NCI-H1417 treated with DMSO at 0.1 percent for 48 hours (cell line): ENCODE results near the gene GSG1L2.
"Not testable (repeated sequence)": the region's sequence is repeated elsewhere in the genome, so short reads cannot be mapped to it uniquely, and the experiment has no call there.

Source experiments
- DNase-seq: peaks from one replicate; lab custom pipeline; 2025; lab: John Stamatoyannopoulos, UW

GSG1L2 gene

DNA sequence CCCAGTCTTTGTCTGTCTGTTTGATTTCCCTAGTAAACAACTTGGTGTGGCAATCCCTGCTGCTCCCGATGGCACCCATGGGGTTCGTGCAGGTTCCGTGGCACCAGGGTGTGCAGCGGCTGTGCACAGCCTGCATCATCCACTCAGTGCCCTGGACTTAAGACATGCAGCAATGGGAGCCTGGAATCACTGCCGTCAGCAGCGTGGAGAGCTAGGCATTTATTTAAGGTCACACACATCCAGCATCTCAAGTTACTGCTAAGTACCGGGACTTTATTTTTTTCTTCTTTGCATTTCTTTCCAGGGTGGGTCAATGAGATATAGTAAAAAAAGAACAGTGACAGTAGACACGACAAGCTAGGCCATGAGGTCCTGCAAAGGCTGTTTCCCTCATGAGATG, 33.3 kb downstream of the GSG1L2 start:
- DNase-seq = no peak

DNA sequence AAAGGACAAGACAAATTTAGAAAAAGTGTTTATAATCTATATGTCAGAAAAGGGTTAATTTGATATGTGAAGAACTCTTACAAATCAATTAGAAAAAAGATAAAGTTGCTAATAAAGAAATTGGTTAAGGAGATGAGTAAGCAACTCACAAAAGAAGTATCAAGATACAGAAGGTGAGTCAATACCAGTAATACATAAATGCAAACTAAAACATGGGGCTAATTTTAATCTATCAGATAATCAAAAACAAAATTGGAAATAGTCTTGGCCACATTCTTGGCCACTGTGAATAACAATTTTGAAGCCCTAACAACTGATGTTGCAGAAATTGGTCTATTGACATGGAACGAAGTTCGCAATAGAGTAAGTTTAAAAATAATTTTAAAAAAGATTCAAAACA, 37.3 kb downstream of the GSG1L2 start:
- DNase-seq = no peak

DNA sequence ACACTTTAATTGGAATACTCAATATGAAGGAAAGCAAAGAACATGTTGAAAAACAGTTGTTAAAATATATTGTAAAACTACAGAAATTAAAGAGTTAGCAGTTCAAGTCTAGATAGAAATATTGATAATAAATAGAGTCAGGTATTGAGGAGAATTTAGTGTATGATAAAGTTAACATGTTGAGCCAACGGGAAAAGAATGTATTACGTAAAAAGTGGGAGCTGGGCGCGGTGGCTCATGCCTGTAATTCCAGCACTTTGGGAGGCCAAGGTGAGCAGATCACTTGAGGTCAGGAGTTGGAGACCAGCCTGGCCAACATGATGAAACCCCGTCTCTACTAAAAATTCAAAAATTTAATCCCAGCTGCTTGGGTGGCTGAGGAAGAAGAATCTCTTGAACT, 38.4 kb downstream of the GSG1L2 start:
- not testable (repeated sequence) for DNase-seq

DNA sequence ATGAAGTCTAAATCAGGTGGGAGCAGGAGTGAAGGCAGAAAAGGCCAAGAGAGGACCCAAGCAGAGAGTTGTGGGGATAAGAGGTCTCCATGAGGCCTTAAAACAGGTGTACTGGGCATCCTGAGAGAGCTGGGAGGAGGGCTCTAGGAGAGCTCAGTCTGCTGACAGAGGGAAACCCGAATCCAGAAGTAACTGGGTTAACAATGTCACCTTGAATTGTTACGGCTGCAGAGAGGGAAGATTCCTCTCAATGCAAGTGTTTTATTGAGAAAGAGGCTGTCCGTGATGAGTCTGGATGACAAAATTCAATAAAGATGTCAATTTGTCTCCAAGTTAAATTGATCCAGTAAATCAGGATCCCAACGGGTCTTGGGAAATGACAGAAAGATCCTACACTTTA, 38.8 kb downstream of the GSG1L2 start:
- no peak for DNase-seq

DNA sequence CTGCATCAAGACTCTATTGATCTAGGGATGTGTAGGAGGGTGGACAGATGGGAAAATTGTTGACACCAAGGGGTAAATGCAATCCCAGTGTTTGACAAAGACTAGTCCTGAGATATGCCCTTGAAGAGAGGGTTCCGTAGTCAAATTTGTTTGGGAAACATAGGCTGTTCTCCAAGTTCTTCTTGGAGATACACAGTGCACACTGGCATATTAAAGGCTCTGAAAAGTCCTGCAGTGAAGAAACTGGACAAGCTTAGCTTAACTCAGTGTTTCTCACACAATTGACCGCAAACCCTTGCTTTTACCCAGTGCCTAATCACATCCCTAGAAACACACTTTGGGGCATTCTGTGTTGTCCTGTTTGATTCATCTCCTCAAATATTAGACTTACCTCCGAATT, 41.3 kb downstream of the GSG1L2 start:
- DNase-seq = no peak

DNA sequence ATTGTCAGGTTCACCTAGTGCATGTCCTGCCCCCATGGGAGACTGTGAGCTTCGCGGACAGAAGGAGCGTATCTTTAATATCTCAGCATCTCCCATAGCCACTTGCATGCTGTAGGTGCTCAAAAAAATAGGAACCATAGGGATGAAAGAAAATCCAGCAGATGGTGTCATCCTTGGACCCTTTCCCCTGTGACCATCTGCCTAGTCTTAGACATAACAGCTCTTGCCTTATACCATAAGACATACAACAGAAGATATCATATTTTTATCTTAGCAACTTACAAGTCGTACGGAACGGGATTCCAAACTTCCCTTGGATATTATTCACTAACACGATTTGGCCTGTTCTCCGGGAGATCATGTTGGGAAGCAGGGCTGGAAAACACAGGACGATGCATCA, 45.0 kb downstream of the GSG1L2 start:
- no peak for DNase-seq

DNA sequence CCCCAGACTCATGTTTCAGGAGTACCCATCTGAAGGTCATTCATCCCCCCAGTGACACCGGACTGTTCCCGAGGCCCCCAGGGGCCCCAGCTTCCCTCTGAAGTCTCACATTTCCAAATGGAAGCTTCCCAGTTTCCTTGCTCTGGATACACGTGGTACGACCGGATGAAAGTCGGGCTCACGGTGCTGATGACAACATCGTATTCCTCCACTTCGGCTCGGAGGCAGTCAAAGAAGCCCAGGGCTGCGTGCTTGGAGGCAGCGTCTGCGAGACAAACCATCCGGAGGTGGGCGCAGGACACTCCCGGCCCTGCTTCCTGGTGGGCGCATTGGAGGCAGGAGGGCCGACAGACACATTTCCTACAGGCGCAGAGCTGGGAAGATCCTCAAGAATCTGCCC, 49.2 kb downstream of the GSG1L2 start:
- no peak for DNase-seq

DNA sequence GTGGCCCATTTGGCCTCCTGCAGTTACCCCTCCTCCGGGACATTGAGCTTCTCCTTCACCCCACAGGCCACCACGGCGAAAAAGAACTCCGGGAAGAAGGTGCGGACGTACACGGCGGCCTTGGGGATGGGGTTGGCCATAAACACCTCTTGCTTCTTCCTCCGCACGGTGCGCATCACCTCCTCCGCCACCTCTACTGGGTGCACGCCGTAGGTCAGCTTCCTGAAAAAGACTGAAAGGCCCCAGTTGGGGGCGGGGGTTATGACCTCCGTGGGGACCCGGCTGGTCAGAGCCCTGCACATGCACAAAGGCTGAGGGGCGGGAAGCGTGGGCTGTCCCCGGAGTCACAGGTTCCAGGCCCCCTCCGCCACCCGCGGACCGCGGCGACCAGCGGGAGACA, 50.4 kb downstream of the GSG1L2 start:
- no peak for DNase-seq

DNA sequence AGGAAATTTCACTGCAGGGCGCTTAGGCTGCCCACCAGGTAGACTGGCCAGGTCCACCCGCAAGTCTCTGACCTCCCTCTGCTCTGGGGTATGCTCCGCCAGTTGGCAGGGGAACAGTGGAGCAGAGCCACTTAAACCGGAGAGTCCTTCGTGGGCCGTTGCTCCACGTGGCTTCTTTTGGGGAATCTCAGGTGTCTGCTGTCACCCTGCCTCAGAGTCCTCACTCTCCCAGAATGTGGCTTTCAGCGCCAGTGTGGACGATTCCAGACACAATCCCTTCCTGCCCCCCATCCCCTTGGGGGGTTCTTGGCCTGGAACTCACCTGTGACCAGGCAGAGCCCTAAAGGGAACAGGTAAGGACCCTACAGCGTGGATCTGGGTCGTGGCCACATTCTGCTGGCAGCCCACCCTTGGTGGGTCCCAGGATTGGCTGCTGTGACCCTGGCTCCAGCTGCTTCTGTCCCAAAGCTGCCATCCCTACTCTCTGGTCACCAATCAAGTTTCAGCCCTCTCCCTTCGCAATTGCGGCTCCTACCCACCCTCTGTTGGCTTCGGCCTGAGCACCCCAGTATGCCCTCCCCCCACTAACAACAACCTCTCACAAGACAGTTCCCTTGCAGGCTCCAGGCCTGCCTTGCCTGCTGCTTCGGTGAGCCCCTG, 52.7 kb downstream of the GSG1L2 start:
- no peak for DNase-seq

DNA sequence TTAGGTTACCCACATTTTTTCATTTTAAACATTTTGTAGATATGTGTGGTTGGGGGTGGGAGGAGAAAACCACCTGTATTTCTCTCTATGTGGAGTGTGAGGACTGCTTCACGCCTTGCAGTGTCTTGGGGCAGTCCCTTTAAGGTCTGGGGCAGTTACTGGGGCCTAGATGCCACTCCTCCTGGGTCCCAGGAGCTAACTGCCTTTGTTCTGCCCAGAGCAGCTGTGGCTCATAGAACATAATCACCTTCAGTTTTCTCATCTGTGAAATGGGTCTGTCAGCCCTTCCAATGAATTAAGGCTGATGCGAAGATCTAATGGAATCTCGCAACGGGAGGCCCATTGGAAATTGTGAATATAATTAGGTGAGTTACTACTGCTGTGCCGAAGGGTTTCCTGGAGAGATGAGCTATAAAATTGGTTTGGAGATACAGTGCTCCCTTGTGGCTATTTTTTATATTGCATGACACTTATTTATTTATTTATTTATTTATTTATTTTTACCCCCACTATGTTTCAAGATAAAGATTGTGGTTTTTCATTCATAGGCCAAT, 53.4 kb downstream of the GSG1L2 start:
- no peak for DNase-seq

DNA sequence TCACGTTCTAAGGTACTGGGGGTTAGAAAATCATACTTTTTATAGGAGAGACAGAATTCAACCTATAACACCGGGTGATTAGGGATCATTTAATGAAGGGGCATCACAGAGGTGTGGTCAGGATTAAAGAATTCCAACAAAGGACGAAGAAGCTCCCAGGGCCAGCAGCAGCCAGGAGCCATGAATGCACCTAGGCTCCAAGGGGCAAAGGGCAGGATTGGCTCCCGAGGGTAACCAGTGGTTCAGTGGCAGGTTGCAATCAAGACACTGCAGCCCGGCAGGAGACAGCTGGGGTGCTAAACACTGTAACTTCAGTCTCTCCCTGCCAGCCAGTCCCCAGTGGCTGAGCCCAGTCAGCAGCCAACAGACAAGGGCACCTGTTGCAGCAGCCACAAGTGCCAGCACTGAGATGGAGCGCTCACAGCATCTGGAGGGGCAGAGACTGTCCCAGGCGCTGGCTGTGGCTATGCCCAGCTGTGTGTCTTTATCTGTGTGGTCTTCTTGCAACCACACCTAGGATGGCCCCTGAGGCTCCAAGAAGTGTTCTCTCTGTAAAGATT, 54.4 kb downstream of the GSG1L2 start:
- no peak for DNase-seq

DNA sequence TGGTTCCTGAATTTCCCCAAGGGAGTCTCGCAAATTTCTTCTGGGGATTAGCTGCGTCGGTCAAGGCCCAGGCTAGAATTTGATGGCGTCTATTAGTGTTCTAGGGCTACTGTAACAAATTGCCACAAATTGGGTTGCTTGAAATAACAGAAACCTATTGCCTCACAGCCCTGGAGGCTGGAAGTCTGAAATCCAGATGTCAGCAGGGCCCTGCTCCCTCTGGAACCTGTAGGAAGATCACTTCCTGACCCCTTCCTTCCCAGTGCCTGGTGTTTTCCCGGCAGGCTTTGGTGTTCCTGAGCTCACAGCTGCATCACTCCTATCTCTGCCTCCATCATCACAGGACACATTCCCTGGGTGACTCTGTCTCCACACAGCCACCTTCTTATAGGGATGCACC, 54.9 kb downstream of the GSG1L2 start:
- DNase-seq = no peak

DNA sequence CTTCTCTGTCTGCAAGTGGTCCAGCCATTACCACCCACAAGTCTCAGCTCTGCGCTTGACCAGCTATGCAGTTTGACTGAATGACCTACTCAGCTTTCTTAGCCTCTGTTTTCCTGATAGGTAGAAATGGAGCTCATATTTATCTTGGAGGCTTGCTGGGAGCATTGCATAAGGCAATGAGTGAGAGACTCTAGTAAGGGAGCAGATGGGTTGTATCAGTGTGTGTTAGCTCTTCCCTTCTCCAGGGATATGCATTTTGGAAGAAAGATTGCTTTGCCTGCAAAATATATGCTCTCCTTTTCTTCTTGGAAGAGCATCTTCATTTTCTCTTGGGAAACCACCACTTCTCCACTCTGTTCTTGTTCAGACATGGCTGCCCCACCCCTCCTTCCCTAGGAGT, 56.6 kb downstream of the GSG1L2 start:
- no peak for DNase-seq

DNA sequence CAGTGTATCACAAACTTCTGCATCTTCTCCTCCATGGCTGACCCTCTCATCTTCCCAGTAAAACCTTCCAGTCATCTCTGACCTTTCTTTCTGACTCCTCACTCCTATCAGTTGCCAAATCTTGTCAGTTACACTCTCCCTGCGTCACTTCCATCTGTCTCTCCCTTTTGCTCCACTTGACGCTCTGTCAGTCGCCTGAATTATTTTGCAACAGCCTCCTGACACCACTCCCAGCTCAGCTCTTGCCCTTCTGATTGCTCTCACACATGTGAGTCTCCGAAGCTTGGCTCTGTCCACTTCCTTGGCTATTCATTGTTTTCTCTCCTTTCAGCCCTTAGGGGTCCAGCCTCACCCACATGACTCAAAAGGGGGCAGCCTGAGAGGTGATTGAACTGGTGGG, 58.2 kb downstream of the GSG1L2 start:
- DNase-seq = no peak

DNA sequence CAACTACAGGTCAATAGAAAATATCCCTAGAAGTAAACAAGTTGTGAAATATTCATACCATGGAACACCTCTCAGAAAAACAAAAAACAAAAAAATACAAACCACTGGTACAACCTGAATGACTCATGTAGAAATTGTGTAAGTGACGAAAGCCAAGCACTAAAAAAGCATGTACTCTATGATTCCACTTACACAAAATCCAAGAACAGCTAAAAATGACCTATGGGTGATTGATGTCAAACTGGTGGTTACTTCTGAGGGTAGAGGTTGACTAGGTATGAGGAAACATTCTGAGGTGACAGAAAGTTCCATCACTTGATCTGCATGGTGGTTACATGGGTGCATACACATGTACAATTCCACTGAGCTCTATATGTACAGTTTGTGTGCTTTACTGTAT, 61.6 kb downstream of the GSG1L2 start:
- no peak for DNase-seq

DNA sequence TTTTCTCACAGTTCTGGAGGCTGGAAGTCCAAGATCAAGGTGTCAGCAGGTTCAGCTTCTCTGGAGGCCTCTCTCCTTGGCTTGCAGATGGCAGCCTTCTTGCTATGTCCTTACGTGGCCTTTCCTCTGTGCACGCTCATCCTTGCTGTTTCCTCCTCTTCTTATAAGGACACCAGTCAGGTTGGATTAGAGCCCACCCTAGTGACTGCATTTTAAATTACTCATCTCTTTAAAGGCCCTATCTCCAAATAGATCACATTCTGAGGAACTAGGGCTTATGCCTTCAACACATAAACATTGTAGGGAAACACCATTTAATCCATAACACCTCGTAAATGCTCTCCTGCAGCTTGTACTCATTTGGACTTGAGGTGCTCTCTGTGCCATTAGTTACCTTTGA, 66.8 kb downstream of the GSG1L2 start:
- no peak for DNase-seq
